Stimulated activated CD4-positive, alpha-beta T cell treated with anti-CD3 and anti-CD28 coated beads, Interleukin-1b, Interleukin-23, amount 100 ng/mL, for 1 hour (primary cell): Measurements from ENCODE around the gene HPRT1.

ENCODE experiments used
- DNase-seq, 2 donors: peaks; one replicate each; pipeline ENCODE4 v3.0.0-alpha.2; 2020; ENCODE audit warnings: low read depth in 2 of 2

HPRT1 gene

GRCh38 chrX:134476284-134476683 is 16.3 kb downstream of the HPRT1 start:
- DNase-seq: no peak

GRCh38 chrX:134478374-134478773 is 18.4 kb downstream of the HPRT1 start:
- DNase-seq: no peak

GRCh38 chrX:134480061-134480460 is 20.1 kb downstream of the HPRT1 start:
- no peak for DNase-seq

- no peak for DNase-seq
These were observed 21.4 kb downstream of the HPRT1 start for GRCh38 chrX:134481339-134481738.

- no peak for DNase-seq
These were observed 22.4 kb downstream of the HPRT1 start for GRCh38 chrX:134482371-134482770.

GRCh38 chrX:134484039-134484438 is 24.1 kb downstream of the HPRT1 start:
- no peak for DNase-seq

GRCh38 chrX:134501941-134502340 is 42.0 kb downstream of the HPRT1 start:
- no peak for DNase-seq

GRCh38 chrX:134502686-134503085 is 42.7 kb downstream of the HPRT1 start:
- DNase-seq: no peak

- DNase-seq: no peak
These were observed 52.6 kb downstream of the HPRT1 start for GRCh38 chrX:134512566-134512965.

GRCh38 chrX:134513091-134513490 is 53.1 kb downstream of the HPRT1 start:
- DNase-seq: no peak

GRCh38 chrX:134520860-134521390 is 61.0 kb downstream of the HPRT1 start:
- no peak for DNase-seq

- DNase-seq: no peak
These were observed 64.2 kb downstream of the HPRT1 start for GRCh38 chrX:134524181-134524580.

- DNase-seq: no peak
These were observed 65.3 kb downstream of the HPRT1 start for GRCh38 chrX:134525086-134525792.

- no peak for DNase-seq
These were observed 66.4 kb downstream of the HPRT1 start for GRCh38 chrX:134526399-134526798.

- no peak for DNase-seq
These were observed 69.0 kb downstream of the HPRT1 start for GRCh38 chrX:134528960-134529359.

- DNase-seq: no peak
These were observed 69.5 kb downstream of the HPRT1 start for GRCh38 chrX:134529481-134529880.

GRCh38 chrX:134530845-134531244 is 70.9 kb downstream of the HPRT1 start:
- no peak for DNase-seq

GRCh38 chrX:134533352-134533751 is 73.4 kb downstream of the HPRT1 start:
- no peak for DNase-seq

- no peak for DNase-seq
These were observed 74.0 kb downstream of the HPRT1 start for GRCh38 chrX:134533952-134534351.

GRCh38 chrX:134537179-134537955 is 77.4 kb downstream of the HPRT1 start:
- no peak for DNase-seq

GRCh38 chrX:134538316-134538715 is 78.4 kb downstream of the HPRT1 start:
- no peak for DNase-seq

- no peak for DNase-seq
These were observed 81.9 kb downstream of the HPRT1 start for GRCh38 chrX:134541906-134542305.

GRCh38 chrX:134542485-134542884 is 82.5 kb downstream of the HPRT1 start:
- DNase-seq: no peak
